ENCODE results near the gene DHDDS. TPM values are rescaled to one million over a fixed set of nuclear protein-coding genes. Genes with fewer than 3 reads are reported as not detected.

The DHDDS gene
- total RNA-seq, 4 donors from 2014 or later: 36.5 to 66.7 (median 52.0) TPM

GRCh38 chr1:26516987-26517765 is 85.1 kb downstream of the DHDDS start:
- peak in 1 of 2 donors; percentile 19 for DNase-seq
- Histone ChIP-seq H3K27me3 (no peaks in the 10 kb centered on the region), H3K27ac (no peak overlapping the region), H3K36me3 (no peaks in the 10 kb centered on the region), H3K9me3 (no peaks in the 10 kb centered on the region), H3K4me1 (peaks cover 9 to 11% of the 10 kb centered on the region in 2 donors), H3K4me3 (replicated peaks in 1 of 3) (no peak overlapping the region)
- TF ChIP-seq CTCF (IDR thresholded peaks at IDR 0.05) (no peak), POLR2A (IDR thresholded peaks at IDR 0.05) (no peak)
- WGBS, 2 donors: 87 to 91% methylated on average over 4 of the region's 4 CpGs
- intact Hi-C loops (cut with DNase I): no loop called here

- no peak for DNase-seq
- 80 to 96% methylated on average over 1 of the region's 1 CpG for WGBS, 2 donors
These were observed 85.6 kb downstream of the DHDDS start for GRCh38 chr1:26517766-26518049.

GRCh38 chr1:26518355-26518754 is 86.2 kb downstream of the DHDDS start:
- no peak overlapping the region for H3K4me3 ChIP-seq (replicated peaks in 1 of 3)
- H3K27ac ChIP-seq: no peak overlapping the region
- H3K27me3 ChIP-seq: no peaks in the 10 kb centered on the region
- H3K36me3 ChIP-seq: no peaks in the 10 kb centered on the region
- no peaks in the 10 kb centered on the region for H3K9me3 ChIP-seq
- no peak for TF ChIP-seq POLR2A (IDR thresholded peaks at IDR 0.05)
- no peak for TF ChIP-seq CTCF (IDR thresholded peaks at IDR 0.05)
- WGBS, 2 donors: 92 to 93% methylated on average over 6 of the region's 6 CpGs
- H3K4me1 ChIP-seq: peaks cover 9 to 13% of the 10 kb centered on the region in 2 donors
- intact Hi-C loops (cut with DNase I): no loop called here
- DNase-seq: no peak

More at GRCh38 chr1:26517766-26518049, 85.6 kb downstream of the DHDDS start:
- Histone ChIP-seq H3K27me3 (no peaks in the 10 kb centered on the region), H3K4me1 (peaks cover 9 to 13% of the 10 kb centered on the region in 2 donors), H3K9me3 (no peaks in the 10 kb centered on the region), H3K4me3 (replicated peaks in 1 of 3) (no peak overlapping the region), H3K27ac (no peak overlapping the region), H3K36me3 (no peaks in the 10 kb centered on the region)
- TF ChIP-seq CTCF (IDR thresholded peaks at IDR 0.05) (no peak), POLR2A (IDR thresholded peaks at IDR 0.05) (no peak)
- intact Hi-C loops (cut with DNase I): no loop called here

GRCh38 chr1:26520339-26520738 is 88.2 kb downstream of the DHDDS start:
- H3K27ac ChIP-seq: peak overlapping the region in 2 of 3 donors; percentile 22 to 49

More at GRCh38 chr1:26520339-26520738, 88.2 kb downstream of the DHDDS start:
- no peak overlapping the region for H3K4me3 ChIP-seq (replicated peaks in 1 of 3)
- intact Hi-C loops (cut with DNase I): no loop called here
- DNase-seq: peak; percentile 30 to 49
- TF ChIP-seq CTCF (IDR thresholded peaks at IDR 0.05): no peak
- no peak for TF ChIP-seq POLR2A (IDR thresholded peaks at IDR 0.05)
- peaks cover 9 to 13% of the 10 kb centered on the region in 2 donors for H3K4me1 ChIP-seq
- 53 to 58% methylated on average over 5 of the region's 5 CpGs for WGBS, 2 donors
- no peaks in the 10 kb centered on the region for H3K9me3 ChIP-seq
- no peaks in the 10 kb centered on the region for H3K27me3 ChIP-seq
- H3K36me3 ChIP-seq: no peaks in the 10 kb centered on the region

Other genes with a start within 250 kb of the DHDDS start
- not detected for gene CATSPER4, start 241.7 kb upstream of the DHDDS start, total RNA-seq
- 10 to 100 TPM; 16.0 to 27.0 (median 17.0) TPM for gene CEP85, start 198.1 kb upstream of the DHDDS start, total RNA-seq
- 10 to 100 TPM; 18.8 to 58.2 (median 37.4) TPM for gene SH3BGRL3, start 152.2 kb upstream of the DHDDS start, total RNA-seq
- gene UBXN11, start 125.7 kb upstream of the DHDDS start, total RNA-seq: 10 to 100 TPM; 23.9 to 35.4 (median 30.2) TPM
- gene CD52, start 114.4 kb upstream of the DHDDS start, total RNA-seq: 10 to 100 TPM in 1 of 4 donors, 1 to 10 TPM in 1, not detected in 2; 3.0 to 12.3 TPM
- gene CRYBG2, start 78.2 kb upstream of the DHDDS start, total RNA-seq: not detected
- under 1 TPM in 1 of 4 donors, not detected in 3; 0.59 TPM for gene ZNF683, start 59.6 kb upstream of the DHDDS start, total RNA-seq
- not detected for gene LIN28A, start 21.5 kb upstream of the DHDDS start, total RNA-seq
- 100 to 1,000 TPM; 277 to 411 (median 319) TPM for gene HMGN2, start 40.1 kb downstream of the DHDDS start, total RNA-seq
- gene RPS6KA1, start 97.4 kb downstream of the DHDDS start, total RNA-seq: 10 to 100 TPM; 55.8 to 98.6 (median 76.3) TPM